Bone marrow (tissue), 2 donors: ENCODE data around the gene GOLGA6A.
"Not testable (repeated sequence)": the region's sequence is repeated elsewhere in the genome, so short reads cannot be mapped to it uniquely, and the experiment has no call there.

Experiments used
- DNase-seq, 2 donors: peaks; one replicate each; lab custom pipeline; 2025; lab: John Stamatoyannopoulos, UW

GOLGA6A gene

GRCh38 chr15:74053517-74053916 is 28.8 kb downstream of the GOLGA6A start:
- no peak for DNase-seq

- not testable (repeated sequence) for DNase-seq
Observed at GRCh38 chr15:74052271-74053260, 29.8 kb downstream of the GOLGA6A start.

- DNase-seq, result no peak
Observed at GRCh38 chr15:74050556-74051234, 31.7 kb downstream of the GOLGA6A start.

GRCh38 chr15:74050127-74050526 is 32.2 kb downstream of the GOLGA6A start:
- DNase-seq, result no peak

GRCh38 chr15:74046275-74046674 is 36.1 kb downstream of the GOLGA6A start:
- no peak for DNase-seq

- DNase-seq, result no peak
Observed at GRCh38 chr15:74045636-74046274, 36.6 kb downstream of the GOLGA6A start.

- no peak for DNase-seq
Observed at GRCh38 chr15:74045184-74045583, 37.2 kb downstream of the GOLGA6A start.

GRCh38 chr15:74044267-74045110 is 37.9 kb downstream of the GOLGA6A start:
- DNase-seq, result no peak

- DNase-seq, result no peak
Observed at GRCh38 chr15:74043425-74044266, 38.7 kb downstream of the GOLGA6A start.

- no peak for DNase-seq
Observed at GRCh38 chr15:74042603-74043424, 39.5 kb downstream of the GOLGA6A start.

- no peak for DNase-seq
Observed at GRCh38 chr15:74041777-74042435, 40.4 kb downstream of the GOLGA6A start.

GRCh38 chr15:74041311-74041756 is 41.0 kb downstream of the GOLGA6A start:
- DNase-seq, result no peak

- DNase-seq, result no peak
Observed at GRCh38 chr15:74040109-74040850, 42.1 kb downstream of the GOLGA6A start.

GRCh38 chr15:74039656-74040010 is 42.7 kb downstream of the GOLGA6A start:
- DNase-seq, result no peak

- DNase-seq, result no peak
Observed at GRCh38 chr15:74038707-74039655, 43.4 kb downstream of the GOLGA6A start.

- no peak for DNase-seq
Observed at GRCh38 chr15:74037171-74038117, 44.9 kb downstream of the GOLGA6A start.
